Measurements from ENCODE around the gene CYB561D1. TPM values are rescaled to one million over a fixed set of nuclear protein-coding genes. Genes with fewer than 3 reads are reported as not detected.

CYB561D1 gene
- total RNA-seq, 1 donor from 2014 or later, result 11.1 TPM

DNA sequence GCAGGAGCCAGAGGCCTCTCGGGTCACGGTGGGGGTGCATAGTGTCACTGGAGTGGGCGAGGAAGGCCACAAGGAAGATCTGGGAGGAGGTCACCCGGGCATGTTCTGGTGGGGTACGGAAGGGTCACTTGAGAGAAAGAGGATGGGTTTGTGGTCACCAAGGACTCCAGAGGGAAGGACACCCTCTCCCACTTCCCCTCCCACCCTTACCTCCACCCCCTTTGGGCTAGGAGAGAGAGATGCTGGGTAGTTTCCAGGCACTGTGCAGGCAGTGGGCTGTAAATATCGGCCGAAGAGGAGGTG is 14.9 kb downstream of the CYB561D1 start:
- peaks cover 10% of the 10 kb centered on the region for H3K4me1 Mint-ChIP-seq (ENCODE audit: low read depth)
- no peak for DNase-seq (ENCODE audit: low spot score, unreplicated experiment)
- no peak overlapping the region for H3K27ac Mint-ChIP-seq
- peaks cover 32% of the 10 kb centered on the region for H3K27me3 Mint-ChIP-seq
- no peaks in the 10 kb centered on the region for H3K36me3 Mint-ChIP-seq (ENCODE audit: insufficient read depth)
- TF ChIP-seq, protein P1, sequence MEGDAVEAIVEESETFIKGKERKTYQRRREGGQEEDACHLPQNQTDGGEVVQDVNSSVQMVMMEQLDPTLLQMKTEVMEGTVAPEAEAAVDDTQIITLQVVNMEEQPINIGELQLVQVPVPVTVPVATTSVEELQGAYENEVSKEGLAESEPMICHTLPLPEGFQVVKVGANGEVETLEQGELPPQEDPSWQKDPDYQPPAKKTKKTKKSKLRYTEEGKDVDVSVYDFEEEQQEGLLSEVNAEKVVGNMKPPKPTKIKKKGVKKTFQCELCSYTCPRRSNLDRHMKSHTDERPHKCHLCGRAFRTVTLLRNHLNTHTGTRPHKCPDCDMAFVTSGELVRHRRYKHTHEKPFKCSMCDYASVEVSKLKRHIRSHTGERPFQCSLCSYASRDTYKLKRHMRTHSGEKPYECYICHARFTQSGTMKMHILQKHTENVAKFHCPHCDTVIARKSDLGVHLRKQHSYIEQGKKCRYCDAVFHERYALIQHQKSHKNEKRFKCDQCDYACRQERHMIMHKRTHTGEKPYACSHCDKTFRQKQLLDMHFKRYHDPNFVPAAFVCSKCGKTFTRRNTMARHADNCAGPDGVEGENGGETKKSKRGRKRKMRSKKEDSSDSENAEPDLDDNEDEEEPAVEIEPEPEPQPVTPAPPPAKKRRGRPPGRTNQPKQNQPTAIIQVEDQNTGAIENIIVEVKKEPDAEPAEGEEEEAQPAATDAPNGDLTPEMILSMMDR (IDR thresholded peaks at IDR 0.05; ENCODE audit: unreplicated experiment), result no peak
- no peaks in the 10 kb centered on the region for H3K9me3 Mint-ChIP-seq (ENCODE audit: low read depth)
- peak overlapping the region; percentile 84 for H3K4me3 Mint-ChIP-seq (ENCODE audit: low read depth)

DNA sequence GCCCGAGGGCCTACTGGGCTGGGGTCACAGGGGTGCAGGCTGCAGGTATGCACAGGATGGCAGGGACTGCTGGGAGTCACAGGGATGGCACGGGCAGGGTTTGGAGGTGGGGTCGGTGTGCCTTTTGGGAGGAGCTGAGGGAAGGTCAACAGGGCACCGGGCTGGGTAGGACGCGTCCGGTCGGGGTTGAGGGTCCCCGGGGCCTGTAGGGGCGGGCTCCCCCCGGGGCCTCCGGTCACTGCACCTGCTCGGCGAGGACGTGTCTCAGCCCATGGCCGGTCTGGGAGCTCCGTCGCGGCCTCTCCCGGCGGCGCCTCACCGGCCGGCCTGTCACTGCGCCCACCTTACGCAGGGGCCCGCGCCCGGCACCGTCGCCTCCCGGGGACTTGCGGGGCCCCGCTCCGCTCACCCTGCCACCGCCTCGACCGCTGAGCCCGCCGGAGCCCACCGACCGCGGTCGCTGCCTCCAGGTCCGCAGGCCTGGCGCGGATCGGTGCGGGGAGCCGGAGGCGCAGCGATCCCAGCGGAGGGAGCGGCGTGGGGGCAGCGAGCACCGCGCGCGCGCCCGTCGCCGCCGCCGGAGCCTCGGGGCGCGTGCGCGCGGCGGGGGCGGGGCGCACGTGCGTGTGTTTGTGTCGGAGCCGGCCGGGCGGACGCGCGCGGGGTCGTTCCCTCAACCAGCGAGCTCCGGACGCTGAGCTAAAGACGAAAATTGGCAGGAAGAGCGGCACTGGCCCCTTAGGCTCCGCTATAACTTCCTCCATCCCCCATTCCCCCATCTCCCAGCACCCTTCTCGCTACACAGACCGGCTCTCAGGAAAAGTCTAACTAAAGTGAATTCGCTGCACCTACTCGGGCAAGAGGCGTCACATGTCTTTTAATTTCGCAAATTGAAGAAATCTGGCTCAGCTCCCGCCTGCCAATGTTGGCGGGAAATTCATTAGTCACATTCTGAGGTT is 15.6 kb downstream of the CYB561D1 start, which contains the start of gene AMIGO1:
Gene AMIGO1 (minus strand): TSS at position 552 of the 959 bp plus-strand sequence. CDS start 815 bp downstream, outside the sequence.
- H3K27me3 Mint-ChIP-seq, result peaks cover 32% of the 10 kb centered on the region

DNA sequence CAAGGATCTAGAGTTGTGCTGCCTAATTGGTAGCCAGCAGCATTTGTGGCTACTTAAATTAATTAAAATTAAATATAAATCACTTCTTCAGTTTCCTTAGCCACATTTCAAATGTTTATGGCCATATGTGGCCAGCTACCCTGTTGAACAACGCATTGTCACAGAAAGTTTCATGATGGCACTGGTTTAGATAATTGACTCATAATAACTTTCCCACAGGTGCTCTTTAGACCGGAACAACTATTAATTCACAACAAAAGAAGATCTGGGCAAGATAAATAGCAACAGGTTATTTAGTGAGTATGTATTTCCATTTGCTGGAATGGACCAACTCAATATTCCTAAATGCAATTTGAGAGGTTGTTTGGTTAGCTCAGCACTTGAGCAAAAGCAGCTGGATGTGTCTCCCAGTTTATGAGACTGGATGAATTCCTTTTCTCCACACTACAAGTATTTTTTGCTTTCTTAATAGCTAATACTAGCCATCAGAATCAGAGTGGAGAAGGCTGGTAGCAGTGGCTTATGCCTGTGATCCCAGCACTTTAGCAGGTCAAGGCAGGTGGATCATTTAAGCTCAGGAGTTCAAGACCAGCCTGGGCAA is 19.3 kb downstream of the CYB561D1 start:
- TF ChIP-seq, protein P1 (IDR thresholded peaks at IDR 0.05; ENCODE audit: unreplicated experiment), result no peak
- no peaks in the 10 kb centered on the region for H3K9me3 Mint-ChIP-seq (ENCODE audit: low read depth)
- H3K27ac Mint-ChIP-seq, result no peak overlapping the region
- no peaks in the 10 kb centered on the region for H3K36me3 Mint-ChIP-seq (ENCODE audit: insufficient read depth)
- H3K4me1 Mint-ChIP-seq (ENCODE audit: low read depth), result peaks cover 15% of the 10 kb centered on the region
- no peak overlapping the region for H3K4me3 Mint-ChIP-seq (ENCODE audit: low read depth)
- peaks cover 34% of the 10 kb centered on the region for H3K27me3 Mint-ChIP-seq
- no peak for DNase-seq (ENCODE audit: low spot score, unreplicated experiment)

More for the DNA sequence above, 15.6 kb downstream of the CYB561D1 start, which contains the start of gene AMIGO1:
- no peaks in the 10 kb centered on the region for H3K36me3 Mint-ChIP-seq (ENCODE audit: insufficient read depth)
- no peaks in the 10 kb centered on the region for H3K9me3 Mint-ChIP-seq (ENCODE audit: low read depth)
- peak within 1 kb of the TSS; percentile 89 for H3K4me3 Mint-ChIP-seq (ENCODE audit: low read depth)
- H3K27ac Mint-ChIP-seq, result peak within 1 kb of the TSS; percentile 73
- TF ChIP-seq, protein P1 (IDR thresholded peaks at IDR 0.05; ENCODE audit: unreplicated experiment), result no peak
- H3K4me1 Mint-ChIP-seq (ENCODE audit: low read depth), result peaks cover 10% of the 10 kb centered on the region
- peak; percentile 54 for DNase-seq (ENCODE audit: low spot score, unreplicated experiment)

DNA sequence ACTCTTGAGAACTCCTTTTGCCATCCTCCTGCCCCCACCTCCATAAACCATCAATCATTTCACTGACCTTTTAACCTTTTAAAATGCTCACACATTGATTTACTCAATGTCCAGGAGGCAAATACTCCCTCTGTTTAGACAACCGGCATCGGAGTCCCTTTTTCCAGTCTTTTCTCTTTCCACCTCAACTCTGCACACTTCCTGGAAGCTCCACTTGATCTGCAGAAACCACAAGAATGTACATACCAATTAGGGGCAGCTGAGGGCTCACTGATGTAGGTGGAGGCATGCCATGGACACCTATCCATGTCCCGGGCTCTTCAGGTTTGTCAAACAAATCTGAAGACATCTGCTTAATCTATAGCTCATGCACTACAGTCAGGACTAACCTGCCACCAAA is 21.0 kb downstream of the CYB561D1 start:
- peaks cover 27% of the 10 kb centered on the region for H3K27me3 Mint-ChIP-seq
- H3K4me3 Mint-ChIP-seq (ENCODE audit: low read depth), result no peak overlapping the region
- H3K36me3 Mint-ChIP-seq (ENCODE audit: insufficient read depth), result no peaks in the 10 kb centered on the region
- TF ChIP-seq, protein P1 (IDR thresholded peaks at IDR 0.05; ENCODE audit: unreplicated experiment), result no peak
- H3K4me1 Mint-ChIP-seq (ENCODE audit: low read depth), result peaks cover 8% of the 10 kb centered on the region
- no peaks in the 10 kb centered on the region for H3K9me3 Mint-ChIP-seq (ENCODE audit: low read depth)
- no peak for DNase-seq (ENCODE audit: low spot score, unreplicated experiment)
- no peak overlapping the region for H3K27ac Mint-ChIP-seq

DNA sequence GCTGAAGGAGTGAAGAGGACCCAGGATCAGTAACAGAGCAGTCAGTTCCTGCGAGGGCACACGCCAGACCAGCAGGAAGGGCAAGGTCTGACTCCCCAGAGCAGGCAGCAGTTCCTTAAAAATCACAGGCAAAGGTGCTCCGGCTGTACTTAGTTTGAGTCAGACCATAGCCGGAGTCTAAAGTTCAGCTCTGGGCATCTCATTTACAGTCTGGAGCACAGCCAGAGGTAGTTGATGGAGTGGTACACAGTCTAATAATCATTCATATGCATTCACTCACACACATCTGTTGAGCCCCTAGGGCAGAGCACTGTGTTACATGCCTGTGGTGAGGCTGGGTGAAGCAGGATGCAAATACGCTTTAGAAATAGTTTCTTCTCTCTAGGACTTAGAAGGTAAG is 23.0 kb downstream of the CYB561D1 start:
- no peak overlapping the region for H3K27ac Mint-ChIP-seq
- peaks cover 14% of the 10 kb centered on the region for H3K4me1 Mint-ChIP-seq (ENCODE audit: low read depth)
- no peaks in the 10 kb centered on the region for H3K36me3 Mint-ChIP-seq (ENCODE audit: insufficient read depth)
- H3K4me3 Mint-ChIP-seq (ENCODE audit: low read depth), result no peak overlapping the region
- TF ChIP-seq, protein P1 (IDR thresholded peaks at IDR 0.05; ENCODE audit: unreplicated experiment), result no peak
- H3K9me3 Mint-ChIP-seq (ENCODE audit: low read depth), result no peaks in the 10 kb centered on the region
- DNase-seq (ENCODE audit: low spot score, unreplicated experiment), result no peak
- H3K27me3 Mint-ChIP-seq, result peaks cover 23% of the 10 kb centered on the region

Data from progenitor cell of endocrine pancreas (in vitro differentiated cells).